Activated CD4-positive, alpha-beta T cell treated with anti-CD3 and anti-CD28 coated beads, Interleukin-2, amount 10 ng/mL, durations not matched to agents 24 days and 14 days (primary cell): ENCODE results near the gene SETD3. TPM values are rescaled to one million over a fixed set of nuclear protein-coding genes. Genes with fewer than 3 reads are reported as not detected.

Source experiments
- DNase-seq: peaks from one replicate; pipeline ENCODE4 v3.0.0; 2022
- H3K27ac Mint-ChIP-seq: one replicate; pipeline ENCODE4 v1.8.0; 2022; ENCODE audit warnings: mild to moderate bottlenecking, mixed read lengths
- H3K27me3 Mint-ChIP-seq: one replicate; pipeline ENCODE4 v1.8.0; 2022; ENCODE audit warnings: mixed read lengths
- H3K36me3 Mint-ChIP-seq: one replicate; pipeline ENCODE4 v1.8.0; 2022; ENCODE audit warnings: low read depth, mild to moderate bottlenecking, mixed read lengths
- H3K4me1 Mint-ChIP-seq: one replicate; pipeline ENCODE4 v1.8.0; 2021; ENCODE audit warnings: mixed read lengths
- H3K4me3 Mint-ChIP-seq: one replicate; pipeline ENCODE4 v1.8.0; 2022; ENCODE audit warnings: mild to moderate bottlenecking, moderate library complexity, mixed read lengths
- H3K9me3 Mint-ChIP-seq: one replicate; pipeline ENCODE4 v1.8.0; 2021; ENCODE audit warnings: mixed read lengths
- intact Hi-C: fragments of 100-400 bp; cut with micrococcal nuclease; formaldehyde crosslinking; loops from one replicate; pipeline ENCODE4 v1.15.1; 2023
- total RNA-seq: library from RNA; stranded (reverse); gene quantifications from 2 replicates; pipeline ENCODE4 v1.2.3, GENCODE V29; 2022

The SETD3 gene
- total RNA-seq, 1 donor from 2014 or later = 57.9 TPM

DNA sequence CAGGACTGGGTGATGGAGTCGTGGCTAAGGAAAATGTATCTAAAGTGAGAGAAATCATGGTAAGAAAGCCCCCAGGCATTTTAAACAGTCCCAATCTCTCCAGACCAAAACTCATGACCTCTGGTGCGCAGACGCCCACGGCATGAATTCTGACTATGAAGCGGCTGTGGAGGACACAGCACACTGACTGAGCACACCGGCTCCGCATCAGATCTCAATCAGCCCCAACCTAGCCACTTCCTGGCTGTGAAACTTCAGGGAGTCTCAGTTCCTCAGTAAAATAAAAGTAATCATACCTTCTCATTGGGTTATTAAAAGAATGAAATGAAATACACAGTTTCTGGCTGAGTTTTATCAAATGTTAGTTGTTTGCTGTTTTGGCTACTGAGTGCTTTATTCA is 38.7 kb downstream of the SETD3 start:
- H3K9me3 Mint-ChIP-seq = no peaks in the 10 kb centered on the region
- H3K4me1 Mint-ChIP-seq = peaks cover 20% of the 10 kb centered on the region
- no peak overlapping the region for H3K27ac Mint-ChIP-seq
- H3K4me3 Mint-ChIP-seq = no peak overlapping the region
- H3K36me3 Mint-ChIP-seq = peaks cover 31% of the 10 kb centered on the region
- intact Hi-C loops = no loop called here
- no peaks in the 10 kb centered on the region for H3K27me3 Mint-ChIP-seq
- no peak for DNase-seq

- H3K4me3 Mint-ChIP-seq = no peak overlapping the region
- peak overlapping the region; percentile 30 for H3K27ac Mint-ChIP-seq
- H3K9me3 Mint-ChIP-seq = no peaks in the 10 kb centered on the region
- intact Hi-C loops = no loop called here
- no peaks in the 10 kb centered on the region for H3K27me3 Mint-ChIP-seq
- H3K36me3 Mint-ChIP-seq = peaks cover 31% of the 10 kb centered on the region
- H3K4me1 Mint-ChIP-seq = peaks cover 27% of the 10 kb centered on the region
- no peak for DNase-seq
Measured at GRCh38 chr14:99441157-99441870, 39.3 kb downstream of the SETD3 start.

DNA sequence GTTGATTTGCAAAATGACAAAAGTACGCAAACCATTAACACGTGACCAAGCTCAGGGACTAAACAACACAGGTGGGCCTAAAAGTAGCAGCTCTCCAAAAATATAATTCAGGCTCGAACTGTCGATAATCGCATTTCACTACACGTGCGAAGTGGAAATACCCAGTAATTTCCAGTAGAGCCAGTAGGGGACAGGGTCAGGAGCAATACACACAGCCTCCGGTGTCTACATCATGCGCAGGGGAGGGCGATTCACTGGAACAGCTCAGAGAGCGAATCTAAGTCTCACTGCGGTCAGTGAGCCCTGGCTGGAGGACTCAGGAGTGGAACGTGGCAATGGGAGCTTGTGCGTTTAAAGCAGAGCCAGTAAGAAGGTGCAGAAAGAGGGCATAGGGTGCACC is 40.4 kb downstream of the SETD3 start:
- H3K4me3 Mint-ChIP-seq = no peak overlapping the region
- peaks cover 33% of the 10 kb centered on the region for H3K4me1 Mint-ChIP-seq
- peaks cover 42% of the 10 kb centered on the region for H3K36me3 Mint-ChIP-seq
- H3K27me3 Mint-ChIP-seq = no peaks in the 10 kb centered on the region
- DNase-seq = no peak
- no peak overlapping the region for H3K27ac Mint-ChIP-seq
- H3K9me3 Mint-ChIP-seq = no peaks in the 10 kb centered on the region
- intact Hi-C loops = no loop called here

- H3K27ac Mint-ChIP-seq = peak overlapping the region; percentile 74
- no peak overlapping the region for H3K4me3 Mint-ChIP-seq
- no peak for DNase-seq
- peaks cover 33% of the 10 kb centered on the region for H3K4me1 Mint-ChIP-seq
- H3K27me3 Mint-ChIP-seq = no peaks in the 10 kb centered on the region
- intact Hi-C loops = no loop called here
- peaks cover 48% of the 10 kb centered on the region for H3K36me3 Mint-ChIP-seq
- H3K9me3 Mint-ChIP-seq = no peaks in the 10 kb centered on the region
Measured at GRCh38 chr14:99437706-99438105, 43.0 kb downstream of the SETD3 start.

GRCh38 chr14:99436247-99437180 is 44.1 kb downstream of the SETD3 start:
- intact Hi-C loops = no loop called here
- H3K4me1 Mint-ChIP-seq = peaks cover 29% of the 10 kb centered on the region
- no peaks in the 10 kb centered on the region for H3K9me3 Mint-ChIP-seq
- DNase-seq = peak; percentile 72
- H3K27me3 Mint-ChIP-seq = no peaks in the 10 kb centered on the region
- peak overlapping the region; percentile 57 for H3K4me3 Mint-ChIP-seq
- H3K36me3 Mint-ChIP-seq = peaks cover 44% of the 10 kb centered on the region
- H3K27ac Mint-ChIP-seq = peak overlapping the region; percentile 74

DNA sequence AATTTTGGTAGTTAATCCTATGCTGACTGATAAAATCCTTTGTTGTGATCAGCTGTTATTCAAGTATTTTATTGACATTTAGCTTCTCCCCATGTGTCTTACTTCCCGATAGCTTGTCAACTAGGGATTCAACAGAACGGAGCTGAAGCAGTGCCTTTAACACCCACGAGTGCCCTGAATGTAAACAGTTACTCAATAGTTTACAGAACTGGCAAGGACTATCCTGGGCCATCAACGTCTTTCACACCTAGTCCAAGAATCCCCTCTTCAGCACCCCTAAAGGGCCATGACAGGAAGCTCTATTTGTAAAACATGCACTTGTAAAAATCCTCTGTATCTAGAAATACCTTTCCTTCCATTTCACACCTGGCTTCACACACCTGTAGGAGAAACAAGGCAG is 45.3 kb downstream of the SETD3 start:
- no peaks in the 10 kb centered on the region for H3K27me3 Mint-ChIP-seq
- DNase-seq = no peak
- intact Hi-C loops = no loop called here
- H3K4me1 Mint-ChIP-seq = peaks cover 28% of the 10 kb centered on the region
- H3K4me3 Mint-ChIP-seq = no peak overlapping the region
- peaks cover 53% of the 10 kb centered on the region for H3K36me3 Mint-ChIP-seq
- no peak overlapping the region for H3K27ac Mint-ChIP-seq
- H3K9me3 Mint-ChIP-seq = no peaks in the 10 kb centered on the region

GRCh38 chr14:99432485-99432884 is 48.2 kb downstream of the SETD3 start:
- intact Hi-C loops = no loop called here
- DNase-seq = no peak
- Mint-ChIP-seq H3K9me3 (peaks cover 4% of the 10 kb centered on the region), H3K36me3 (peaks cover 68% of the 10 kb centered on the region), H3K4me3 (no peak overlapping the region), H3K27ac (no peak overlapping the region), H3K27me3 (no peaks in the 10 kb centered on the region), H3K4me1 (peaks cover 18% of the 10 kb centered on the region)

DNA sequence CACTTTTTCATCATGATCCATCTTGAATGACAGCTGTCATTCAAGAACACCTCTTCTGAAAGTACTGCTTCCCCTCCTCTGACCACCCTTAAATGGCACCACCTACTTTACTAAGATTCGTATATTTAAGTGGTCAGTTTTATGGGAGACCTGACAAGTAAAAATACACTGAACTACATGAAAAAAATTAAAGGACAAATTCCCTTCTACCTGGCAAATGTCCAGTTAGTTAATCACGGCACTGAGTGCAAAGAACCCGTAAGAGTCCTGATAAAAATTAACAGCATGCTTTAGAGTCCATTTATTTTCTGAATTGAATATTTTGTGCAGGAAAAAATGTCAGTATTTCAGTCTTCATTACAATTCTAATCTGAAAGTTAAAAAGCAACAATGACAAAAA is 48.7 kb downstream of the SETD3 start:
- Mint-ChIP-seq H3K9me3 (peaks cover 4% of the 10 kb centered on the region), H3K4me3 (no peak overlapping the region), H3K36me3 (peaks cover 64% of the 10 kb centered on the region), H3K4me1 (peaks cover 13% of the 10 kb centered on the region), H3K27ac (no peak overlapping the region), H3K27me3 (no peaks in the 10 kb centered on the region)
- DNase-seq = no peak
- intact Hi-C loops = no loop called here

- intact Hi-C loops = no loop called here
- Mint-ChIP-seq H3K36me3 (peaks cover 53% of the 10 kb centered on the region), H3K27me3 (no peaks in the 10 kb centered on the region), H3K9me3 (peaks cover 4% of the 10 kb centered on the region), H3K4me3 (no peak overlapping the region), H3K27ac (no peak overlapping the region), H3K4me1 (no peaks in the 10 kb centered on the region)
- DNase-seq = no peak
Measured at GRCh38 chr14:99430491-99430890, 50.2 kb downstream of the SETD3 start.

DNA sequence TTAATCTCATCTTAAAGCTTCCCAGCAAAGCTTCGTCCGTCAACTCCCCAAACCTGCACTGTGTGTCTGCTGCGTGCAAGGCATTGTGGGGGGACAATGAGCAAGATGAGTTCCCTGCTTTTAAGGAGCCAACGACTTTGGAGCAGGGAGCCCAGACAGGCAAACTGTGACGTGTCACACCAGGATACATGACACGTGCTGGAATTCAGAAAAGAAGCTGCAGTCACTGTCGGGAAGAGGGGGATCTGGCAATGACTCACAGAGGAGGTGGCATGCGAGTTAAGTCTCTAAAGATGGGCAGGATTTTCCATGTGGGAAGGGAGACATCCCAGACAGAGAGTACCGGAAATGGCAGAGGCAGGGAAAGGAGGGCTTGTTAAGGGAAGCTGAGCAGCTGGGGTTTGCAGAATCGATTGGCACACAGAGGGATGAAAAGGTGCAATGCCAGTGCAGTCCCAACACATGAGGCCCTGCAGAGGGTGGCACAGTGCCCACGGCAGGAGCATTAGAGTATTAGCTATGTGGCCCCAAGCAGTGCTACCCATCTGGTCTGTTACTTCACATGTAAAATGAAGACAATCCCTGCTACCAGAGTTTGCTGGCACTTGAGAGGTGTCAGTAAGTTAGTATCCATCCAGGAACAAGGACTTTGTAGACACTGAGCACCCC is 52.9 kb downstream of the SETD3 start:
- Mint-ChIP-seq H3K9me3 (peaks cover 4% of the 10 kb centered on the region), H3K4me3 (no peak overlapping the region), H3K27ac (no peak overlapping the region), H3K27me3 (no peaks in the 10 kb centered on the region), H3K4me1 (no peaks in the 10 kb centered on the region), H3K36me3 (peaks cover 41% of the 10 kb centered on the region)
- intact Hi-C loops = no loop called here
- no peak for DNase-seq

- Mint-ChIP-seq H3K4me1 (no peaks in the 10 kb centered on the region), H3K9me3 (peaks cover 4% of the 10 kb centered on the region), H3K4me3 (no peak overlapping the region), H3K27me3 (no peaks in the 10 kb centered on the region), H3K27ac (no peak overlapping the region), H3K36me3 (peaks cover 40% of the 10 kb centered on the region)
- no peak for DNase-seq
- intact Hi-C loops = no loop called here
Measured at GRCh38 chr14:99426813-99427346, 53.8 kb downstream of the SETD3 start.

- Mint-ChIP-seq H3K4me1 (no peaks in the 10 kb centered on the region), H3K27me3 (no peaks in the 10 kb centered on the region), H3K9me3 (peaks cover 4% of the 10 kb centered on the region), H3K36me3 (peaks cover 37% of the 10 kb centered on the region), H3K4me3 (no peak overlapping the region), H3K27ac (no peak overlapping the region)
- DNase-seq = no peak
- intact Hi-C loops = no loop called here
Measured at GRCh38 chr14:99426265-99426664, 54.4 kb downstream of the SETD3 start.

DNA sequence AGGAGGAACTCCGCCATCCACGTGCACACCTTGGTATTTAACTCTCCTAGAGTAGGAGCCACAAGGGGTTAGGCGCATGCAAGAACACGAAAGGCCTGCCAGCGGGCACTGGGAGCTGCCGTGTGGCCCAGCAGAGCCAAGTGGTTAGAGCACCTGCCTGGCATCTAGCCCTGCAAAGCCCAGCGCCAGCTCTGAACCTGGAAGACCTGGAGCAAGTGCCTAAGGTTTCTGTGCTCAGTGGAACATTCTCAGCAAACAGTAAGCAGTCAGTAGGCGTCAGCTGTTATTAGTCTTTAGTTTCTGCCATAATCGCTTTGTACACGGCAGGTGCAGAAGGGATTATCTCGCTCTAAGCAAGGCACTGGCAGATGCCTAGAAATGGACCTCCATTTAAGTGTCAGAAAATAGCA is 55.4 kb downstream of the SETD3 start:
- no peak for DNase-seq
- no peaks in the 10 kb centered on the region for H3K27me3 Mint-ChIP-seq
- H3K4me1 Mint-ChIP-seq = peaks cover 2% of the 10 kb centered on the region
- H3K36me3 Mint-ChIP-seq = peaks cover 28% of the 10 kb centered on the region
- H3K4me3 Mint-ChIP-seq = no peak overlapping the region
- intact Hi-C loops = no loop called here
- peaks cover 4% of the 10 kb centered on the region for H3K9me3 Mint-ChIP-seq
- no peak overlapping the region for H3K27ac Mint-ChIP-seq
